ENCODE measurements around the gene ST7. TPM values are rescaled to one million over a fixed set of nuclear protein-coding genes. Genes with fewer than 3 reads are reported as not detected.

ST7 gene
- total RNA-seq, 4 donors from 2014 or later = 16.2 to 38.6 (median 22.5) TPM

- no peak for TF ChIP-seq CTCF (IDR thresholded peaks at IDR 0.05; ENCODE audit: low read depth)
Observed at GRCh38 chr7:117085275-117085674, 132.0 kb downstream of the ST7 start.

GRCh38 chr7:117085769-117086463 lies 132.6 kb downstream of the ST7 start:
- TF ChIP-seq CTCF (IDR thresholded peaks at IDR 0.05; ENCODE audit: low read depth) = no peak

- TF ChIP-seq CTCF (IDR thresholded peaks at IDR 0.05; ENCODE audit: low read depth) = no peak
Observed at GRCh38 chr7:117086788-117087187, 133.5 kb downstream of the ST7 start.

- TF ChIP-seq CTCF (IDR thresholded peaks at IDR 0.05; ENCODE audit: low read depth) = no peak
Observed at GRCh38 chr7:117087639-117088396, 134.5 kb downstream of the ST7 start.

DNA sequence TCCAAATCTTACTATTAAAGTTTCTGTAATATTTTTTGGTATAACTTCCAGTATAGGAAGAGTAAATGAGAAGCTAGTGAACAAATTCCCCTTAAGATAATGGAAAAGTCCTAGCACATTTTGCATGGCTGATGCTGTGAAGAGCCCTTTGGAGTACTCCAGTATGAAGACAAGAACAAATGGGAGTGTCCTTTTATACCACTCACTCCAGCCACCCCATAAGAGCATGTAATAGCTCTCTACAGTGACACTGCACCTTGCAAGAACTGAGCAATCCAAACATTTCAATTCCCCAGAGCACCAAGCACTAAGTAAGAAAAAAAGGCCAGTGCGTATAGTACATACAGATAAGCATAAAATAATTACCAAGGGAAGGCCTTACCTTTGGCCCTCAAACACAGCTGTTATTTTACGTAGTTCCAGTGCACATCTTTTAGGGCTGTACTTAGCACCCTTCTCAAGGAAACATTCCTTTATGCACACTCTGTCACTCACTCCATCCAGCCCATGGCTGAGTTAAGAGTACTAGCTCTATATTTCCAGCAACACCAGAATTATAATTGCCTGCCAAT lies 135.4 kb downstream of the ST7 start:
- no peak for TF ChIP-seq CTCF (IDR thresholded peaks at IDR 0.05; ENCODE audit: low read depth)

GRCh38 chr7:117090791-117091190 lies 137.5 kb downstream of the ST7 start:
- no peak for TF ChIP-seq CTCF (IDR thresholded peaks at IDR 0.05; ENCODE audit: low read depth)

GRCh38 chr7:117091721-117092120 lies 138.4 kb downstream of the ST7 start:
- TF ChIP-seq CTCF (IDR thresholded peaks at IDR 0.05; ENCODE audit: low read depth) = no peak
